Measurements from ENCODE around the gene FN3KRP. TPM values are rescaled to one million over a fixed set of nuclear protein-coding genes. Genes with fewer than 3 reads are reported as not detected.
A peak's percentile ranks its signal among the peaks of the same experiment; 100 is the strongest.
"Not testable (repeated sequence)": the region's sequence is repeated elsewhere in the genome, so short reads cannot be mapped to it uniquely, and the experiment has no call there.

Gene FN3KRP
- total and polyA plus RNA-seq, 2 experiments from 2014 or later, result 17.0 to 27.4 TPM

- peak; percentile 70 for DNase-seq (ENCODE audit: low spot score)
- peaks cover 10% of the 10 kb centered on the region for H3K9me3 ChIP-seq (ENCODE audit: low read depth)
- H3K9me2 ChIP-seq (replicated peaks; ENCODE audit: insufficient read depth), result no peaks in the 10 kb centered on the region
- peaks cover 9% of the 10 kb centered on the region for H3K36me3 ChIP-seq (replicated peaks; ENCODE audit: insufficient read depth, low read depth)
- WGBS (ENCODE audit: low lambda C conversion rate, missing lambda C conversion rate), result 93% methylated on average over 10 of the region's 10 CpGs
- no peaks in the 10 kb centered on the region for H3K27me3 ChIP-seq
- H3K4me3 ChIP-seq, result no peak overlapping the region
- H3K27ac ChIP-seq, result peak overlapping the region; percentile 88
- no peak overlapping the region for H3K4me2 ChIP-seq
- H3K79me2 ChIP-seq, result peaks cover 9% of the 10 kb centered on the region
- no peaks in the 10 kb centered on the region for H4K20me1 ChIP-seq (ENCODE audit: insufficient read depth, poor library complexity, severe bottlenecking)
- no peak overlapping the region for H2AFZ ChIP-seq
- peaks cover 12% of the 10 kb centered on the region for H3K4me1 ChIP-seq (ENCODE audit: insufficient read depth)
- TF ChIP-seq CTCF (IDR thresholded peaks at IDR 0.05; ENCODE audit: poor library complexity) (no peak), EZH2phosphoT487 (IDR thresholded peaks at IDR 0.05; ENCODE audit: low read depth, severe bottlenecking, unreplicated experiment) (no peak), EZH2 (IDR thresholded peaks at IDR 0.05; ENCODE audit: borderline replicate concordance) (no peak)
Observed at GRCh38 chr17:82740906-82741759, 24.6 kb downstream of the FN3KRP start.

- H3K4me1 ChIP-seq (ENCODE audit: insufficient read depth), result peaks cover 7% of the 10 kb centered on the region
- H3K9me2 ChIP-seq (replicated peaks; ENCODE audit: insufficient read depth), result no peaks in the 10 kb centered on the region
- peaks cover 10% of the 10 kb centered on the region for H3K9me3 ChIP-seq (ENCODE audit: low read depth)
- no peak overlapping the region for H2AFZ ChIP-seq
- H3K27me3 ChIP-seq, result no peaks in the 10 kb centered on the region
- peaks cover 9% of the 10 kb centered on the region for H3K36me3 ChIP-seq (replicated peaks; ENCODE audit: insufficient read depth, low read depth)
- no peak for TF ChIP-seq EZH2phosphoT487 (IDR thresholded peaks at IDR 0.05; ENCODE audit: low read depth, severe bottlenecking, unreplicated experiment)
- no peak for TF ChIP-seq EZH2 (IDR thresholded peaks at IDR 0.05; ENCODE audit: borderline replicate concordance)
- no peak for TF ChIP-seq CTCF (IDR thresholded peaks at IDR 0.05; ENCODE audit: poor library complexity)
- no peak for DNase-seq (ENCODE audit: low spot score)
- WGBS (ENCODE audit: low lambda C conversion rate, missing lambda C conversion rate), result 96% methylated on average over 16 of the region's 16 CpGs
- H3K27ac ChIP-seq, result no peak overlapping the region
- no peak overlapping the region for H3K4me3 ChIP-seq
- no peaks in the 10 kb centered on the region for H4K20me1 ChIP-seq (ENCODE audit: insufficient read depth, poor library complexity, severe bottlenecking)
- H3K4me2 ChIP-seq, result no peak overlapping the region
- H3K79me2 ChIP-seq, result no peaks in the 10 kb centered on the region
Observed at GRCh38 chr17:82743344-82744219, 27.1 kb downstream of the FN3KRP start.

- H4K20me1 ChIP-seq (ENCODE audit: insufficient read depth, poor library complexity, severe bottlenecking); H3K9me3 ChIP-seq (ENCODE audit: low read depth); H3K4me2 ChIP-seq; H2AFZ ChIP-seq; DNase-seq (ENCODE audit: low spot score); H3K4me1 ChIP-seq (ENCODE audit: insufficient read depth); H3K36me3 ChIP-seq (replicated peaks; ENCODE audit: insufficient read depth, low read depth); H3K79me2 ChIP-seq; H3K9me2 ChIP-seq (replicated peaks; ENCODE audit: insufficient read depth); H3K4me3 ChIP-seq; H3K27me3 ChIP-seq; H3K27ac ChIP-seq: not testable (repeated sequence)
- WGBS (ENCODE audit: low lambda C conversion rate, missing lambda C conversion rate), result 76% methylated on average over 7 of the region's 7 CpGs
Observed at GRCh38 chr17:82744736-82745135, 28.2 kb downstream of the FN3KRP start.

GRCh38 chr17:82745524-82745923 is 29.0 kb downstream of the FN3KRP start:
- Histone ChIP-seq H3K9me2 (replicated peaks; ENCODE audit: insufficient read depth) (no peaks in the 10 kb centered on the region), H3K9me3 (ENCODE audit: low read depth) (peaks cover 8% of the 10 kb centered on the region)
- no peak for DNase-seq (ENCODE audit: low spot score)

More at GRCh38 chr17:82745524-82745923, 29.0 kb downstream of the FN3KRP start:
- no peak for TF ChIP-seq EZH2 (IDR thresholded peaks at IDR 0.05; ENCODE audit: borderline replicate concordance)
- no peak for TF ChIP-seq EZH2phosphoT487 (IDR thresholded peaks at IDR 0.05; ENCODE audit: low read depth, severe bottlenecking, unreplicated experiment)
- TF ChIP-seq CTCF (IDR thresholded peaks at IDR 0.05; ENCODE audit: poor library complexity), result no peak
- peaks cover 7% of the 10 kb centered on the region for H3K36me3 ChIP-seq (replicated peaks; ENCODE audit: insufficient read depth, low read depth)
- H4K20me1 ChIP-seq (ENCODE audit: insufficient read depth, poor library complexity, severe bottlenecking), result no peaks in the 10 kb centered on the region
- H3K4me1 ChIP-seq (ENCODE audit: insufficient read depth), result peaks cover 7% of the 10 kb centered on the region
- H3K27me3 ChIP-seq, result no peaks in the 10 kb centered on the region
- H3K79me2 ChIP-seq, result no peaks in the 10 kb centered on the region
- no peak overlapping the region for H3K4me2 ChIP-seq
- WGBS (ENCODE audit: low lambda C conversion rate, missing lambda C conversion rate), result 79% methylated on average over 8 of the region's 8 CpGs
- H2AFZ ChIP-seq, result no peak overlapping the region
- peak overlapping the region; percentile 8 for H3K27ac ChIP-seq
- no peak overlapping the region for H3K4me3 ChIP-seq

All from hepatocyte (in vitro differentiated cells).